ENCODE data around the gene TTLL3.

Gene TTLL3

GRCh38 chr3:9806688-9807589, 3.1 kb upstream of the TTLL3 start:
- DNase-seq: no peak

- no peak for DNase-seq
Observed at GRCh38 chr3:9807981-9808344, 2.1 kb upstream of the TTLL3 start.

GRCh38 chr3:9808345-9809037, 1.6 kb upstream of the TTLL3 start:
- peak; percentile 36 for DNase-seq

GRCh38 chr3:9809239-9809614, 835 bp upstream of the TTLL3 start:
- no peak for DNase-seq

- no peak for DNase-seq
Observed at GRCh38 chr3:9810433-9810770, 340 bp downstream of the TTLL3 start.

GRCh38 chr3:9810846-9811245, 784 bp downstream of the TTLL3 start:
- no peak for DNase-seq

- no peak for DNase-seq
Observed at GRCh38 chr3:9812870-9813483, 2.9 kb downstream of the TTLL3 start.

- no peak for DNase-seq
Observed at GRCh38 chr3:9815986-9816385, 5.9 kb downstream of the TTLL3 start.

GRCh38 chr3:9817436-9817835, 7.4 kb downstream of the TTLL3 start:
- DNase-seq: no peak

GRCh38 chr3:9818666-9819335, 8.7 kb downstream of the TTLL3 start:
- no peak for DNase-seq

- no peak for DNase-seq
Observed at GRCh38 chr3:9820543-9820942, 10.5 kb downstream of the TTLL3 start.

GRCh38 chr3:9820946-9821345, 10.9 kb downstream of the TTLL3 start:
- DNase-seq: no peak

GRCh38 chr3:9825451-9826040, 15.5 kb downstream of the TTLL3 start:
- DNase-seq: no peak

GRCh38 chr3:9826815-9827573, 16.9 kb downstream of the TTLL3 start:
- DNase-seq: no peak

- no peak for DNase-seq
Observed at GRCh38 chr3:9828801-9829755, 19.0 kb downstream of the TTLL3 start.

- DNase-seq: no peak
Observed at GRCh38 chr3:9831253-9831652, 21.2 kb downstream of the TTLL3 start.

GRCh38 chr3:9833078-9833477, 23.0 kb downstream of the TTLL3 start:
- DNase-seq: no peak

GRCh38 chr3:9834520-9835380, 24.7 kb downstream of the TTLL3 start:
- no peak for DNase-seq

GRCh38 chr3:9837701-9838582, 27.9 kb downstream of the TTLL3 start:
- no peak for DNase-seq

All from activated CD4-positive, alpha-beta T cell treated with anti-CD3 and anti-CD28 coated beads for 1 hour (primary cell).